Mesodermal cell (in vitro differentiated cells): Measurements from ENCODE around the gene PSAPL1.

Experiments
- H3K27ac ChIP-seq: 2 replicates; pipeline ENCODE4 v1.7.0; 2013; ENCODE audit warnings: mild to moderate bottlenecking, low read depth, low read length, moderate library complexity; ENCODE audit not compliant: severe bottlenecking
- H3K36me3 ChIP-seq: 2 replicates; pipeline ENCODE4 v1.7.1; 2013; ENCODE audit warnings: mild to moderate bottlenecking, low read length, moderate library complexity; ENCODE audit not compliant: control insufficient read depth, insufficient read depth
- H3K4me1 ChIP-seq: one replicate; pipeline ENCODE4 v1.7.1; 2013; ENCODE audit warnings: mild to moderate bottlenecking, low read length; ENCODE audit not compliant: insufficient read depth, control insufficient read depth, poor library complexity, severe bottlenecking
- H3K4me3 ChIP-seq: 2 replicates; pipeline ENCODE4 v1.7.0; 2013; ENCODE audit warnings: low read length, control low read depth, mild to moderate bottlenecking; ENCODE audit not compliant: insufficient read depth, poor library complexity, severe bottlenecking; ENCODE audit errors: extremely low read depth
- H3K9me3 ChIP-seq: 2 replicates; pipeline ENCODE4 v1.7.1; 2013; ENCODE audit warnings: mild to moderate bottlenecking, low read length, moderate library complexity; ENCODE audit not compliant: control insufficient read depth
- WGBS, 2 experiments: methylation state at CpG; one replicate each; pipeline ENCODE4 v1.1.5; 2013; ENCODE audit warnings: missing lambda C conversion rate in 2 of 2; ENCODE audit not compliant: insufficient coverage in 2 of 2; 5-methylcytosine and 5-hydroxymethylcytosine counted together

The PSAPL1 gene

GRCh38 chr4:7396186-7396910 is 38.4 kb downstream of the PSAPL1 start:
- no peak overlapping the region for H3K27ac ChIP-seq
- no peak overlapping the region for H3K4me3 ChIP-seq
- H3K4me1 ChIP-seq = peaks cover 8% of the 10 kb centered on the region
- H3K9me3 ChIP-seq = no peaks in the 10 kb centered on the region
- WGBS, 2 experiments = 90 to 94% methylated on average over 8 to 11 of the region's 14 CpGs
- H3K36me3 ChIP-seq = no peaks in the 10 kb centered on the region

- Histone ChIP-seq H3K4me3 (no peak overlapping the region), H3K27ac (no peak overlapping the region), H3K4me1 (peaks cover 8% of the 10 kb centered on the region), H3K9me3 (no peaks in the 10 kb centered on the region), H3K36me3 (no peaks in the 10 kb centered on the region)
- WGBS, 2 experiments = 91 to 93% methylated on average over 7 of the region's 8 CpGs
Observed at GRCh38 chr4:7395645-7396044, 39.1 kb downstream of the PSAPL1 start.

GRCh38 chr4:7394681-7395451 is 39.9 kb downstream of the PSAPL1 start:
- Histone ChIP-seq H3K36me3 (no peaks in the 10 kb centered on the region), H3K9me3 (no peaks in the 10 kb centered on the region), H3K27ac (no peak overlapping the region), H3K4me3 (no peak overlapping the region), H3K4me1 (peaks cover 8% of the 10 kb centered on the region)
- 87 to 92% methylated on average over 17 to 19 of the region's 21 CpGs for WGBS, 2 experiments

- H3K36me3 ChIP-seq = no peaks in the 10 kb centered on the region
- no peak overlapping the region for H3K4me3 ChIP-seq
- H3K4me1 ChIP-seq = peaks cover 8% of the 10 kb centered on the region
- 84 to 89% methylated on average over 18 to 27 of the region's 29 CpGs for WGBS, 2 experiments
- no peaks in the 10 kb centered on the region for H3K9me3 ChIP-seq
- H3K27ac ChIP-seq = no peak overlapping the region
Observed at GRCh38 chr4:7393601-7394575, 40.8 kb downstream of the PSAPL1 start.

GRCh38 chr4:7392438-7393421 is 42.0 kb downstream of the PSAPL1 start:
- WGBS, 2 experiments = 76% methylated on average over 26 to 30 of the region's 32 CpGs
- H3K36me3 ChIP-seq = no peaks in the 10 kb centered on the region

GRCh38 chr4:7391637-7392437 is 42.9 kb downstream of the PSAPL1 start:
- peaks cover 1% of the 10 kb centered on the region for H3K4me1 ChIP-seq
- no peaks in the 10 kb centered on the region for H3K9me3 ChIP-seq
- H3K36me3 ChIP-seq = no peaks in the 10 kb centered on the region
- no peak overlapping the region for H3K27ac ChIP-seq
- 88 to 91% methylated on average over 14 to 15 of the region's 18 CpGs for WGBS, 2 experiments
- H3K4me3 ChIP-seq = no peak overlapping the region

More at GRCh38 chr4:7392438-7393421, 42.0 kb downstream of the PSAPL1 start:
- peaks cover 8% of the 10 kb centered on the region for H3K4me1 ChIP-seq
- H3K4me3 ChIP-seq = no peak overlapping the region
- H3K27ac ChIP-seq = no peak overlapping the region
- H3K9me3 ChIP-seq = no peaks in the 10 kb centered on the region

GRCh38 chr4:7390906-7391636 is 43.7 kb downstream of the PSAPL1 start:
- WGBS, 2 experiments = 87 to 89% methylated on average over 11 to 12 of the region's 18 CpGs
- Histone ChIP-seq H3K27ac (no peak overlapping the region), H3K36me3 (no peaks in the 10 kb centered on the region), H3K9me3 (no peaks in the 10 kb centered on the region), H3K4me3 (no peak overlapping the region), H3K4me1 (no peaks in the 10 kb centered on the region)

GRCh38 chr4:7390336-7390735 is 44.4 kb downstream of the PSAPL1 start:
- WGBS, 2 experiments = 93 to 94% methylated on average over 13 of the region's 13 CpGs

GRCh38 chr4:7389719-7390118 is 45.0 kb downstream of the PSAPL1 start:
- Histone ChIP-seq H3K4me3 (no peak overlapping the region), H3K9me3 (no peaks in the 10 kb centered on the region), H3K36me3 (no peaks in the 10 kb centered on the region), H3K4me1 (no peaks in the 10 kb centered on the region), H3K27ac (no peak overlapping the region)
- 67 to 68% methylated on average over 10 to 12 of the region's 12 CpGs for WGBS, 2 experiments

More at GRCh38 chr4:7390336-7390735, 44.4 kb downstream of the PSAPL1 start:
- Histone ChIP-seq H3K36me3 (no peaks in the 10 kb centered on the region), H3K27ac (no peak overlapping the region), H3K9me3 (no peaks in the 10 kb centered on the region), H3K4me1 (no peaks in the 10 kb centered on the region), H3K4me3 (no peak overlapping the region)
